ENCODE data around the gene MDC1.

The MDC1 gene

GRCh38 chr6:30685157-30686008 lies 31.7 kb downstream of the MDC1 start:
- no peak for DNase-seq (ENCODE audit: low spot score)
- TF ChIP-seq CTCF (IDR thresholded peaks at IDR 0.05; ENCODE audit: borderline replicate concordance, control extremely low read depth, extremely low read depth, insufficient read depth, missing control alignments) = peak; percentile 35
- in situ Hi-C loops (cut with MboI; ENCODE audit: low sequenced_read_pairs, unreplicated experiment) = no loop called here

DNA sequence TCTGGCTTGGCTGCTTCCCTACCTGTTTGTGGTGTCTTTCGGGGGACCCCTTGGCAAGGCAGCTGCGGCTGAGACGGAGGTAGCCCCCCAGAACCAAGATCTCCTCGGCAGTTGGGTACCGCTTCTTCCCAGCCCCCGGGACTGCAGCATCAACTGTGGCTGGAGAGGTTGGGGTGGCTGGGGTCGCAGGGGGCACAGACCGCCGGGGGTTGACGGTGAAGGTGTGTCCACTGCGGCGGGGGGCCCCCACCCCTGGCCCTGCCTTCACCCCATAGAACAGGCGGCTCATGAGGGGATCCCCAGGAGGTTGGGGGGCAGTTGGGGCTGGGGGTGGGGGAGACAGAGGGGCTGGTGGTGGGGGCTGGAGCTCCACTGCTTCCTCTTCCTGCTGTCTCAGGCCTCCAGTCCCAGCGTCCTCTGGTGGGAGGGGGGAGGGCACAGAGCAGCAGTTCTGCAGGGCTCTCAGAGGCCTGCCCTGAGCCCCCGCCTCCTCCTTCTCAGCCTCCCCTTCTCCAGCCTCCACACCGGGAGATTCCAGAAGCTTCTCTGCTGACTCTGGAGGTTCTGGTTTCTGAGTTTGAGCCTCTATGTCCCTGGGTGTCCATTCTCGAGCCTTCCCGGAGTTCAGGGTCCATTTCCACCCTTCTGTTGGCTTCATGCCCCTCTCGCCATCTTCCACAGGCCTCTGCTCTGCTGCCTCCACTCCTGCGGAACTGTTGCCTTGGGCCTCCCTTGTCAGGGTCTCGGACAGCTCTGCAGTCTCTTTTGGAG lies 32.5 kb downstream of the MDC1 start:
- no peak for TF ChIP-seq CTCF (IDR thresholded peaks at IDR 0.05; ENCODE audit: borderline replicate concordance, control extremely low read depth, extremely low read depth, insufficient read depth, missing control alignments)
- DNase-seq (ENCODE audit: low spot score) = peak; percentile 72

GRCh38 chr6:30683980-30684338 lies 33.1 kb downstream of the MDC1 start:
- in situ Hi-C loops (cut with MboI; ENCODE audit: low sequenced_read_pairs, unreplicated experiment) = no loop called here
- TF ChIP-seq CTCF (IDR thresholded peaks at IDR 0.05; ENCODE audit: borderline replicate concordance, control extremely low read depth, extremely low read depth, insufficient read depth, missing control alignments) = no peak
- no peak for DNase-seq (ENCODE audit: low spot score)

More for the DNA sequence above, 32.5 kb downstream of the MDC1 start:
- in situ Hi-C loops (cut with MboI; ENCODE audit: low sequenced_read_pairs, unreplicated experiment) = no loop called here

DNA sequence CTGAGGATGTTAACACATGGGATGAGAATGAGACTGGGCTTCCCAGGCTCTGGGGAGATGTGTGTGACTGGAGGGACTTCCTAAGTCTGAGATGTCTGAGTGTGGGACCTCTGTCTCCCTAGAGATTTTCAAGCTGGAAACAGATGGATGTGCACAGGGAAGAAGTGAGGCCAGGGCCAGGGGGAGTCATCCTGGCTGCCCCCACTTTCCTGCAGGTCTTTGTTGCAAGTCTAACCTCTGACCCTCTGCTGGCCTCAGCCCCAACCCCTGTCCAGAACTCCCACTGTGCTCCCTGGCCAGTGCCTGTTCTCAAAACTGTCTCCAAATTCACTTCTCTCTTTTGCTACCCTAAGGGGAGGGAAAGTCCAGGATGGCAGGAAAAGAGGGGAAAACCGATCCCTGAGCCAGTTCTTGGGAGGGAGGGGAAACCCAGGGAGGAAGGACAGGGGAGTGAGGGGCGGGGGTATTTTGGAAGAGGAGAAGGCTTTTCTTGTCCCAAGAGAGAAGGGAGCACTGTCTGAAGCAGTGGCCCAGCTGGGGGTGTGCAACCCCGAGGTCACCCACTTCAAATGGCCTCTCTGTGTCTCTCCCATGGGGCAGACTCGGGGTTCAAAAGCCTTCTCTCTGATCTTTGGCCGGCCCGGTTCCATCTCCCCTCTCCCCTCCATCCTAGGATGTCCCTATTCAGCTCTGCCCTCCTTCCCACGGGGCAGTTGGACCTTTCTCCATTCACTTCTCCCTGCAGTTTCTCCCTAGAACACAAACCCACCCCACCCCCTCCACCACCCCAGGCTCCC lies 33.7 kb downstream of the MDC1 start:
- no peak for DNase-seq (ENCODE audit: low spot score)
- TF ChIP-seq CTCF (IDR thresholded peaks at IDR 0.05; ENCODE audit: borderline replicate concordance, control extremely low read depth, extremely low read depth, insufficient read depth, missing control alignments) = no peak
- in situ Hi-C loops (cut with MboI; ENCODE audit: low sequenced_read_pairs, unreplicated experiment) = no loop called here

DNA sequence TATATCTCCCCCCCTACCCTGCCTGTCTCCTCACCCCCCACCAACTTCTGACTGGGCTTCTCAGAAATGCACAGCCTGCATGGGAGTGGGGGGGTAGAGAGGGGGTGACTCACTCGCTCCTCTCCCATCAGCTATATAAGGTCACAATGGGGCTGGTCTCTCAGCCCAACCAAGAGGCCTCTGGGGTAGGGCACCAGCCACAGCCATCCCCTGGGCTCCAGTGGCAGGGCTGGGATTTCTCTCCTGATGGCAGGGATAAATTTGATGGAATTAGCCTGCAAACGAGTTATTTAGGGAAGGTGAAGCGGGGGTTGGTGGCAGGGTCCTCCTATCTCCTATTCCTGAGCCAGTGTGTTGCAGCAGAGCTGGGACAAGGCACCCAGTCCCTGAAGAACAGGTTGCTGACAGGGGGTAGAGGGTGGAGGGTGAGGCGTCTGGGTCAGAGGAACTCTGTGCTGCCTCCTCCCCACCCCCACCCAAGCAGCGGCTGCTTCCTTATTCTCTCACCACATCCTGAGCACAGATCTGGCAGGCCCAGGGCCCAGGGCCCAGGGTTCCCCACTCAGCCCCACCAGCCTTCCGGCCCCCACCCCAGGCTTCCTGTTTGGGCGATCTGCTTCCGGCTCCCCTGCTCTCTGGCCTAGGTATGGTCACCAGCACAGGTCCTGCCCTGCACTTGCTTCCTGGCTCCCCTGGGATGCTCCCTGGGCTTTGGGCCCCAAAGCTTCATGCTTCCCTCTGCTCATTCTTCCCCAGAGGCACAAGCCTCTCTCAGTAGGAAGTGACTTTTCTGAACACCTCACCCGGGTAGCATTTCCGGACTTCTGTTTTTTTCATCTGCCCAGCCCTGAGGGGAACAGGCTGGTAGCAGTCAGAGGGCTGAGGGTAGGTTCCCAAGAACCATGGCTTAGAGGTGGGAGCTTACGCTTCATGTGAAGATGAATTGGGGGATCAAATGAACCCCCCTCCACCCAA lies 34.7 kb downstream of the MDC1 start:
- peak; percentile 84 for DNase-seq (ENCODE audit: low spot score)
- no peak for TF ChIP-seq CTCF (IDR thresholded peaks at IDR 0.05; ENCODE audit: borderline replicate concordance, control extremely low read depth, extremely low read depth, insufficient read depth, missing control alignments)
- in situ Hi-C loops (cut with MboI; ENCODE audit: low sequenced_read_pairs, unreplicated experiment) = no loop called here

Data from GM13976 (cell line).